GM21423 (cell line): ENCODE measurements around the gene MST1R.
"Not testable (repeated sequence)": the region's sequence is repeated elsewhere in the genome, so short reads cannot be mapped to it uniquely, and the experiment has no call there.

Source experiments
- ATAC-seq: cut with Tn5 transposase; IDR thresholded peaks from one replicate; pipeline ENCODE4 v1.9.1; 2021; ENCODE audit warnings: mild to moderate bottlenecking, moderate library complexity; ENCODE audit not compliant: unreplicated experiment

Gene MST1R

DNA sequence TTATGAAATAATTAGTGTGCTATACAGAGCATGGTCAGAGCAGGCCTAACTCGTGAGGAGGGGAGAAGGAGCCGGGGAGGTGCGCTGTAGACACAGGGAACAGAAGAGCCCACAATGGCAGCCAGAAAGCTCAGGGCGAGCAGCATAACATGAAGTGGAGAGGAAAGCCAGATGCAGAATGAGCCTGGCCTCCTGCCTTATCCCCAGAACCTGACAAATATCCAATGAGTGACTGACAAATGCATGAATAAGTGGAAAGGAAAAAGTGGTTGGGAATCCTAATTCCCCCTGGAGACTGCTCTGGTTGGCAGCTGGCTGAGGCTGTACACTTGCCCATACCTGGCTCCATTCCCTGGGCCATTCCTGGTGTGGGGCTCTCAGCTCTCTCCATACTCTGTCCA lies 9.2 kb upstream of the MST1R start:
- ATAC-seq: no peak

DNA sequence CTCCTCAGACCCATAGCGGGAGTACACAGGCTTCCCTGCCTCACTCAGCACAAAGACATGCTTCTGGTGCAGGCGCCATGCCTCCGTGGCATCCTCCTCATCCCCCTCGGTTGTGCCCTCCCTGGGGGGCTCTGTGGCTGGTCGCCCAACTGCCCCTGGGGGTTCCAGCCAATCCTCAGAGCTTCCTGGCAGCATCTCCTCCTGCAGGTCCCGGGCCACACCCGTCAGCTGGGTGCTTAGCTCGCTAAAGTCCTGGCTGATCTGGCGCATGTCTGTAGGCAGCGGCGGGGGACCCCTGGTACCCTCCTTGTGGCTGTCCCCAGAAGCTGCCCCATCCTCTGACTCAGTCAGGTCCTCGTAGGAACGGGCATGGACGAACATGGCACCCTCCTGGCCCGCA lies 7.9 kb upstream of the MST1R start:
- no peak for ATAC-seq

DNA sequence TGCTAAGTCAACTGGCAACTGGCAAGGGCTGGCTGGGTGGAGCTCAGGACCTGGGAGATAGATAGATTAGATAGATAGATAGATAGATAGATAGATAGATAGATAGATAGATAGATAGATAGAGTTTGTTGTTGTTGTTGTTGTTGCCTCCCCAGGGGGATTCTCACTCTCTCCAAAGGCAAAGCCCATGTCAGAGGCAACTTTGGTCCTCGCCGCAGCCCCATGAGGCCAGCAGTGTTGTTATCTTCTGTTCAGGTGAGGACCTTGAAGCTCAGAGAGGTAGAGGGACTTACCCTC lies 7.4 kb upstream of the MST1R start:
- no peak for ATAC-seq

DNA sequence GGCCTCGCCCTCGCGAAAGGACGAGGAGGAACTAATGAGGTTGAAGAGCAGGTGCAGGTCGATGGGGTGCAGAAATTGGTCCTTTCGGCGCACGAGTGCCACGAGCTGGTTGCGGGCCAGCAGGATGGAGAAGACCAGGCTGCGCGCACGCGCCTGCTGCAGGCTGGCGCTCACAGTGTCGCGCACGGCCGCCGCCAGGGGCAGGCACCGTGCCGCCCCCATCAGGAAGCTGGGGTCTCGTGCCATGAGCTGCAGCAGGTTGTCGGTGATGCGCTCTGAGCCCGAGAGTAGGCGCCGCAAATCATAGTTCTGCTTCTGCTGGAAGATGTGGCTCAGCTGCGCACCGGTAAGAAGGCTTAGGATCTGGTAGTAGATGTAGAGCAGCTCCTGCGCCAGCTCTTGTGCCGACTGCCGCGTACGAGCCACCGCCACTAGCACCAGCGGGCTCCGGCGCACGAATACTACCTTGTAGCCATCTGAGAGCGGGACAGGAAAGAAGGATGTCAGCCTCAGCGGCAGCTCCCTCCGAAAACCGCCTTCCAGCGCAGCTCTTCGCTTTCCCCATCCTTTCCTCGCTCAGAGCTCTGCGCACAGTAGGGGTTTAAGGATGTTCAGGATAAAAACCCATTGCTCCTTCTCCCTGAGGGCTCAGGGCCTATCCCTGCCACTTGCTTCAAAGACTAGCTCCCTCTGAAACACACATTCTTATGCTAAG lies 6.9 kb upstream of the MST1R start:
- ATAC-seq: no peak

DNA sequence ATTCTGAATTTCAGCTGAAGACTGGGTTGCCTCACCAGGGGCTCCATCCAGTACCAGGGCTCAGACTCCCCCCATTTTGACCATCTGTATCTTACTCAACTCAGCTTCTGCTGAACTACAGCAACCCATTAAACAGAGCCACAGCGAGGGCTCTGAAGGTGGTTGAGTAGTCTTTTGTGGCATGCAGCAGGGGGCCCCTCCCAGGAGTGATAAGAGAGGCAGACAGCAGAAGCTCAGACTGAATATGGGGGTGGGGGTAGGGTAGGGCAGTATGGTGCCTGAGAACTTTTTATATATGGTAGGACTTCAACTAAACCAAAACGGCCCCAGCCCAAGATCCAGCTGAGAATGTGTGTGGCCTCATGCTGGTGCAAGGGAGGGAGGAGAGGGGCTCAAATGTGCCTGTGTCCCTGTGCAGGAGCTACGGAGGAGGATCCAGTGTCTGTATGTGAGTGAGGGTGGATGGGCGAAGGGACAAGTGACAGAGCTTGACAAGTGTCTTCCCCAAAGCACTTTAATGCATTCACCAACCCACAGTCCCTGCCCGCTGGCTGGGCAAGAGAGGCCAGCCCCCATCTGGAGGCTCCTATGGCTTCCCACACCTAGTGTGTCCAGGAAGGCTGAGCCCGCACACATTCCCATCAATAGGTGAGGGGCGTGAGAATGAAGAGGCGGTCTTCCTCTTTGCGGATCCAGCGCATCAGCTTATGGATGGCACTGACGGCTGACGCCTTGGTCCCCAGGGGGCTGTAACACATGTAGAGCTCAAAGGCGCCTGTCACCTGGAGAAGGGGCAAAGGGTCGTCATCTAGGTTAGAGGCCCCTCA lies 4.9 kb upstream of the MST1R start:
- ATAC-seq: no peak

DNA sequence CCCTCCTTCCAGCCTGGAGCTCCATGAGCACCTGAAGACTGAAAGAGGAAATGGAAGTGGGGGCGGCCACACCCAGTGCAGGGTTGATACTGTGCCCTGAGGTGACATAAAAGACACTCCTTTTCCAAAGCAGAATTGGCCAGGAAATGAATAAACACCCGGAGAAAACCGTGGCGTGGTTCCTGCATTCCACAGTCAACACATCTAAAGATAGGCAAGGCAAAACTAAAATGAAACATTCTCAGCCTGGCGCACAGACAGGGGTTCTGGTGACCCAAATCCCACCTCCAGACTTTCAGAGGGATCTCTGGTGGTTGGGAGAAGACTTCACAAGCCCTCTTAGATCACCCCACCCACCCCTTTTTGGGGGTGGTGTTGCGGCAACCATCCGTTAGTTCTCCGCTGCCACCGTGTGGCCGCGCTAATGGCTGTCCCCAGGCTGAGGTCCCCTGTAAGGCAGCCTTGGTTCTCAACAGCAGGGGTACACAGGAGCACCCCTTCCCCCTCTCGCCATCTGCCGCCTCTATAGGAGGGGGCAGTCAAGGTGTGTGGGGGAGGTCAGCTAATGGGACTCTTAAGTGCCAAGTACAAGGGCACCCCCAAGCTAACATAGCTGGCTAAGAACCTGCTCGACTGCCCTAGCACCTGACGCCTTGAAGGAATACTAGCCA lies 2.5 kb upstream of the MST1R start:
- no peak for ATAC-seq

DNA sequence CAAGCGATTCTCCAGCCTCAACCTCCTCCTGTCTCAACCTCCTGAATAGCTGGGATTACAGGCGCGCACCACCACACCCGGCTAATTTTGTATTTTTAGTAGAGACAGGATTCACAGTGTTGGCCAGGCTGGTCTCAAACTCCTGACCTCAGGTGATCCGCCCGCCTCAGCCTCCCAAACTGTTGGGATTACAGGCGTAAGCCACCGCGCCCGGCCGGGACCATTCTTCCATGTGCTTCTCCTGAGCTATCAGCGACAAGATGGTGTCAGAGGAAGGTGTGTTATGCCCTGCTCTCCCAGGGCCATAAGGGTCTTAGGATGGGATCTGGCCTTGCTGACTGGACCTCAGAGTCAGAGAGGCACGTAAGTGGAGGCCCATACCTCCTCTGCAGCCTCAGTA lies 775 bp upstream of the MST1R start:
- ATAC-seq: not testable (repeated sequence)

DNA sequence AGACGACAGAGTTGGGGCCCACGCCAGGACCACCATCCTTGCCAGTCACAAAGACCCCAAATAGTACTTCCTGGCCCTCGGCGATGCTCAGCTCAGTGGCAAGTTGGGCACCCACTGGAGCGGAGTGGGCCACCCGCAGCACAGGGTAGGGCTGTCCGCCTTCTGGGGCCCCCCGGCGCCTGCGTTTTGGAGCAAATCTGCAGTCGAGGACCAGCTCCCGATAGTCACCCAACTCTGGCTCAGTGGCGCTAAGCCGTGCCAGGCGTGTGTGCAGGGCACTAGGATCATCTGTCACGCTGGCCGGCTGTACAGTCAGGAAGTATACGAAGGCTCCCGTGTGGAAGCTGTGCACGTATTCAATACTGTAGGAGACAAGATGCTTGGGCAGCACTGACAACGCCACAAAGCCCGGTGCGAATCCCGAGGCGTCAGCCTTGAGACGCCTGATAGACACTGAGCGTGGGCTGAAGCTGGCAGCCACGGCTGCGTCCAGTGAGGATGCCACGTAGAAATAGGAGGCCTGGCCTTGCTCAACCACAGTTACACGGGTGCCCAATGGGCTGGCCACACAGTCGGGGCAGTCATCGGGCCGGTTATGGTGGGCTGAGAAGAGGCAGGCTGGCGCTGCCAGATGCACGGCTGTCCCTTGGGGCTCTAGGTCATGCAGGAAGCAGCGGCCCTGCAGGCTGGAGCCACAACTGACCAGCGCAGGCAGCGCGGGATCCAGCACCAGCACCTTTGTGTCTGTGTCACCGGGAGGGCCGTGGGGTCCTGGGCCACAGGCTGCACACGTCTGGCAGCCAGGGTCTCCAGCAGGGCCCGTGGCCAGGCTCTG lies 945 bp downstream of the MST1R start:
- no peak for ATAC-seq

DNA sequence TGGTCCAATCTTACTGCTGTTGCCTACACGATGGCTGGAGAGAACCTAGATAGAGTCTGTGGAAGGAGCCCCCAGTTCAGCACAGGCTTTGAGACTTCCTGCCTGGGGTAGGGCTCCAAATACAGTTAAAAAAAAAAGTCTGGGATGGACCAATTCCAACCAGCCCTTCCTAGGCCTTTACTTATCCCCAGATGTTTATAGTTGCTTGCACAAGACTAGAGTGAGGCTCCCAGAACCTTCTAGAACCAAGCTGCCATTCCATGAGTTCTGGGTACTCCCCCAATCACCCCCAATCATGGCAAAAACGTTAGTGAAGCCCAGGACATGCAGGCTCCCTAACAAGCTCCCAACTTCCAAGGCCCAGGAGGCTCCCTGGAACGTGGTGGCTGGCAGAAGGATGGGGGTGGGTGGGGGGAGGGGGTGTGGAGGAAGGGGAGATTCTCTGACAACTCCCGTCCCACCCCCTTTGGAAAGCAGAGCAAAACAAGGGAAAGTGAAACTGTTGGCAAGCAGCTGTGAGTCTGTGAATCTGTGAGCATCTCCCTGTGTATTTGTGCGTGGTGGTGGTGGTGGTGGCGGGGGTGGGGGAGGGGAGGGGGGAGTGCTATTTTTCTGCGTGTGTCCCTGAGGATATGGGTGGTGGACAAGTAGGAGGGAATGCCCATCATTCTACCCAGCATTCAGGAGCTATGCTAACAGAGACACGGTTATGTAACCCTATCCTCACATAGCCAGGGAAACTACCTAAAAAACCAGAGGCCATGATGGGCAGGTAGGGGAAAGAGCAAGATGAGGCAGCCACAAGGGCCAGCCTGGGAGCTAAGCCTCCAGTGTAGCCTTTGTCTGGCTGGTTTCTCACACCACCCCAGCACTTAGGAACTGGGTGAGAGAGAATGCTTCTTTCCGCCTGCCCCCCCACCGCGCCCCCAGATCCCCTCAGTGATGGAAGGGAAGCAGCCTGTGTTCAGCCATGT lies 2.0 kb downstream of the MST1R start:
- ATAC-seq: no peak

DNA sequence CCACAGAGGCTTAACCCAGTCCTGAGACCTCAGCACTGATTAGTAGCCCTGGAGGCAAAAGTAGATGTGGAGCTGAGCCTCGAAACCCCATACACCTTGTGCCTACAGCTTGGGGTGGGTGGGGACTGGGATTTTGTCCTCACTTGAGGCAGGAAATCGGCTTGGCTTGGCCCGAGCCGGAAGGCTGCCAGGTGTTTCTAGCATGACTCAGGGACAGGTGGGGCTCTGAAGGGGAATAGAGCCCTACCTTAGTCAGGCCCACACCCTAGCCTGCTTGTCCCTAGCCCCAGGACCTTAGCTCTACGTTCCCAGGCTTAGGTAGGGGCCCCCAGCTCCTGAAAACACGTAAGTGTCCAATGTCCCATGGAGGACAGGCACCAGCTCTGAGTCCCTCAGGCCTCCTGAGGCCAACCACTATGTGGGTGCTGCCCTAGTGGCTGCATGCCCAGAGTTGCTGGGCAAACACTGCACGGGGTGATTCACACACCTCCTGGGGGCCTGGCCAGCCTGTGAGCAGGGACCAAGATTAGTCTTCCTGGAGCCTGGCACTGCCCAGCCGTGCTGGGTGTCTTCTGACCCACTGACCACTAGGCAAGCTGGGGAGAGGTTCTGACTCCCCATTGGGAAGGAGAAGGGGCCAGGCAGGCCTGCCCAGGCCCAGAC lies 3.1 kb downstream of the MST1R start:
- ATAC-seq: no peak

DNA sequence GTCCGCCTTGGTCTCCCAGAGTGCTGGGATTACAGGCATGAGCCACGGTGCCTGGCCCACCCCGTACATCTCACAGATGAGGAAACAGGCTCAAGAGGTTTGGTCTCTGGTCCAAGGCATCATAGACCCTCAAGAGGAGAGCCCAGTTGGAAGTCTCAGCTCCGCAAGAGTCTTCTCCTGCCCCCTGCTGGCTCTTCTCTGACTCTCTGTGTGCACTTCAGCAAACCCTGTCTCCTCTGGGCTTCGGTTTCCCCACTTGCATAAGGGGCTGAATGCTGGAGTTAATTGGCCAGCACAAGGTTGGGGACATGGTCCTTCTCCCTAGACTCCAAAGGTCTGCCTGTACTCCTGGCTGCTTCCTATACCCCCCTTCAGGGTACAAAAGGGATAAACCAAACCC lies 3.9 kb downstream of the MST1R start:
- no peak for ATAC-seq

DNA sequence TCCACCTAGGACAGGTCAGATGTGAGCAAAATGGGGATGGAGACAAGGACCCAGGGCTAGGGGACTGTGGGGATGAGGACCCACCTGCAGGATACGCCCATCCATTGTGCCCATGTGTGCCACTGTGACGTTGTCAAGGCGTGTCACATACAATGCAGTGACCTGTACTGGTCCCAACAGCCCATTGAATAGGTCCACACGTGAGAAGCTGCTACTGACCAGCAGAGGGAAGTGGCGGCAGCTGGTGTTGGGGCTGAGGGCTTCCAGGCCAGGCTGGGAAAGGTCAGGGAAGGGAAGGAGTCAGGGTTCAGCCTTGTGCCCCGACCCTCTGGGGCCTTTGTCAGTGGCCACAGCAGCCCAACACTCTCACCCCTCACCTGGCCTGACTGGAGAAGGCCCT lies 4.7 kb downstream of the MST1R start:
- no peak for ATAC-seq

DNA sequence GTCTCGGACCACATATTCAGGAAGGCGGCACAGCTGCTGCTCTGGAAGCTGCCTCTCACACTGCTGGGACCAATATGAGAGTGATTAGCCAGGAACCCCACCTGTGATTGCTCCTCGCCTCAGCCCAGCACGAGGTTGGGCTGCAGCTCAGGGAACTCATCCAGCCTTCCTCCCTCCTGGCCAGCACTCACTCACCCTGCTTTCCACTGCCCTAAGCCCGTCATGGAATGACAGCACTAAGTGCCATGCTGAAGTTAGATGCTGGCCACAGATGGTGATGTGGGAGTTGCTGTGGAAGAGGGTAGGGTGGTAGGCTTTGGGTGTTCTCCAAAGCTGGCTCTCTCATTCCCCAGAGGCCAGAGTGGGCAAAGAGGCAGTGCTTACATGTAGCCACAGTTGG lies 7.3 kb downstream of the MST1R start:
- ATAC-seq: no peak

DNA sequence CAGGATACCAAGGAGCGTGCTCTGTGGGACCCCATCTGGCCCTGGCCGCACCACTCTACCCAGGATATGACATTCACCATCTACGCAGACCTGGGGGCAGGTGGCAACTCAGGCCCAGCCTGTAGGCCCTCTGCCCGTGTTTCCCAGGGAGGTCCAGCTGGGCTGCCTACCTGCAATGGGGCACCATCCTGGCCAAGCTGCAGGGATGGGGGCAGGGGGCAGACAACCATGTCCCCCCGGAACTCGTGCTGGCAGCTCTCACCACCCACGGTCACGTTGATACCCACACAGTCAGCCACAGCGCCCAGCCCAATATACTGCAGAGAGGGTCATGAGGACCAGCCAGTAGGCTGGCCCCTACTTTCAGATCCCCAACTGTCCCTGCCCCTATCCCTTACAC lies 7.9 kb downstream of the MST1R start:
- no peak for ATAC-seq

DNA sequence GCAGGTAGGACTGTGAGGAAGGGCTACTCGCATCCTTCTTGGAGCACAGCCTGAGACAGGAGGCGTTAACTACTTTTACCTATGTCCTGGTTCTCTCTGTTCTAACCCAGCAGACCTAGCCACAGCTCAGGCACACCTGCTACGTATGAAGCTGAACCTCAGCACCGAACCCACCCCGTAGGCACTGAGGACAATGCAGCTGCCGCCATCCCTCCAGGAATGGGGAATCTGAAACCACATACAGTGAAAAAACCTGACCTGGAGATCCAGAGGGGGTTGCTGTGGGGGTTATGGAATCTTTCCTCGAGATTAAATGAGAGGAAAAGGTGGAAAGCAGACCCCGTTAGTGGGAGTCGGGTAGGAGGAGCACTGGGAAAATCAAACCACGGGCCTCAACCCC lies 14.4 kb downstream of the MST1R start:
- ATAC-seq: no peak

DNA sequence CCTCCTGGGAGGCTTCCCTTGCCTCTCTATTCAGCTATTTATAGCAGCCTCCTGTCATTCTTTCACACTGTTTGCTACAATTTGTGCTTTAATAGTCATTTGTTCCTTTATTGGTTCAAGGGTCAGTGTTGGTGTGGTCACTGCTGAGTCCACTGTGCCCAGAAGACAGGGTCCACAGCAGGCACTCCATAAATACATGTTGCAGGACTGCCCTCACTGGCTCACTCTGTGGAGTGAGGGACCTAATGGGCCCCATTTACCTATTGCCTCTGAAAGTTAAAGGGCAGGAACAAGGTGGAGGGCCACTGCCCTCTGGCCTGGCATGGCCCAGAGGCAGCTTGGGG lies 16.8 kb downstream of the MST1R start:
- ATAC-seq: no peak

DNA sequence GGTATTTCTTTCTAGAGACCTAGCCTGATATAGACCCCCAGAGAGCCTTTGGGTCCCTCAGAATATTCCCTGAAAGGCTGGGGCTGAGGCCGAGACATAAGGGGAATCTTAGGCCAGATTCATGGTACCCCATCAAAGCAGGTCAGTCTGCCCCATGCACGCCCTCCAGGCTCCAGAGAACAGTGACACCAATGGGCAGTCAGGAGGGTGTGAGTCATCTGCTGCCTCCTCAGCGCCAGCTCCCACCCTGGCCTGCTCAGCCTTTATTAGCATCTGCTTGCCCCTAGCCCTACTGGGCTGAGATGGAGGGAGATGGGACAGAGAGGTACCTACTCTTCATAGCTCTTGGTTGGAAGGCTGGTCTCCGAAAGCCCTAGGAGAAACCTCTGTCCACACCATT lies 19.7 kb downstream of the MST1R start:
- ATAC-seq: no peak

DNA sequence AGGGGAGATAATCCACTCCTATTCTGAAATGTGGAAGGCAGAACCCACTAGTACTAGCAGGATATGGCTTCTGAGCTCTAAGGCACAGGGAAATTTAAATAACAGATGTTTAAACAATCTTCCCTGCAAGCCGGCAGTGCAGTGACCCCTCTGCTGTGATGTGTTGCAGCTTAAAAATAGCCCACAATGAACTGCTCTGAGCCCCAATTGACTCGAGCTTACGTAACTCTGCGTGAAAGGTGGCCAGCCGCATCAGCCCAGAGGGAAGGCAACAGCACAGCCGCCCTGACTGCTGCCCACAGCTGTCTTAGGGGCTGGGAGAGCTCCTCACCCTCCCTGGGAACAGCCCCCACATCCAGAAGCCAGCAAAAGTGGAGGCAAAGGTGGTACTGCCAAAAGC lies 21.5 kb downstream of the MST1R start:
- no peak for ATAC-seq

DNA sequence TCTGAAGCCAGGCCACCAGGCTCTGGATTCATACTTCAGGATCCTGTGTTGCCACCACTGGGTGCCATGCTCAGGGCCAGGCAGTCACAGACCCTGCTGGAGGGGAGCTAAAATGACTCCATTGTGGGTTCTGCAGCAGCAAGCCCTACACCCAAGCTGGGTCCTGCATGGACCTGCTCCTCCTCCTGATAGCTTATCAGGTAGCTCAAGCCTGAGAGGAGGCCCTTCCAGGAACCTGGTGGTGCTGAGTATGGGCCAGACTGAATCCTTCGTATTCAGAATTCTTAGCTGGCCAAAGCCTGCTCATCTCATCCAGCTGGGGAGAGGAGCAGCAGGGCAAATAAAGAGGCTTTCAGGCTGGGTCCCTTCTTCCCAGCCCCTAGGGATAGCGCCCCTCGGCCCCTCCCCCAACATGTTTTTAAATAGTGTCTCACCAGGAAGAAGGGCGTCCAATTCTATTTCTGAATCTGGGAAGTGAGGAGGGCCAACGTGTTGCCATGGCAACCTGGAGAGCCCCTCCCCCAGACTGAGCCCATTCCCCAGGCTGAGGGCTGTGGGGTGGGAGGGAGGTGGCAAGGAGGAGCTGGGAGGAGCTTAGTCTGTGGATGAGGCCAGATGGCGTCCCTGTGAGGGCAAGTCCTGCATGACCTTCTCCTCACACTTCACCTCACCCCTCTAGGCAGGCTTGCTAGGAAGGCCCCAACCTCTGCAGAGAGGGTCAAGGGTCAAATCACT lies 22.9 kb downstream of the MST1R start:
- no peak for ATAC-seq
